Cortex of kidney (tissue), 1 donor: ENCODE measurements around the gene RAD54L.
"Not testable (repeated sequence)": the region's sequence is repeated elsewhere in the genome, so short reads cannot be mapped to it uniquely, and the experiment has no call there.

Experiments
- DNase-seq: peaks from one replicate; lab custom pipeline; 2025; lab: John Stamatoyannopoulos, UW

Gene RAD54L

DNA sequence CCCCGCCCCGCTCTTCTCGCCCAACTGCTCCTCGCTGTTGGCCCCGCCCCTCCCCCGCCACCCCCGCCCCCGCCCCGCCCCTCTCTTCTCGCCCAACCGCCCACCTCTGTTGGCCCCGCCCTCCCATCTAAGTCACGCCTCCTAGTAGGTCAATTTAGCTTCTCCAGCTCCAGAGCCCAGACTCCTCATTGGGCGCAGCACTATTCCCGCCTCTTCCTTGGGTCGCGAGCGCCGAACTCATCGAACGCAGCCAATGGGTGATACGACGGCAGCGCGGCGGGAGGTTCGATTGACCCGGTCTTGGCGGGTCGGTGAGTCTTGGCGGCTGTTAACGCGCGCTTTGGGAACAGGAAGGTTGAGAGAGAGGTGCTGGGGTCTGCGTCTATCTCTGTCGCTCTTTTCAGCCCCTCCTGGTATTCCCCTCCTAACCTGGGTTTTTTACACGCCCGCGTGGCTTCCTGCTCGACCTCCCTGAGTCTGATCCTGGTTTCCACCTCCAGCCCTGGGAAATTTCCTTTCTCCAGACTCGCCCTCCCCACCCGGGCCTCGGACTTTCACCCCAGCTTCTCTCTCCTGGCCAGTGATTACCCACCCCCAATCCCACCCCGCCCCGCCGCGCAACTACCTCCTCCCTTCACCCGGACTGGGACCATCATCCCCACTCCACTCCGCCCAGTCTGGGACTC is at the start of gene RAD54L:
TSS of gene RAD54L (plus strand) at position 328 of the 686 bp plus-strand sequence. CDS start 643 bp downstream, outside the sequence.
- DNase-seq, result no peak

DNA sequence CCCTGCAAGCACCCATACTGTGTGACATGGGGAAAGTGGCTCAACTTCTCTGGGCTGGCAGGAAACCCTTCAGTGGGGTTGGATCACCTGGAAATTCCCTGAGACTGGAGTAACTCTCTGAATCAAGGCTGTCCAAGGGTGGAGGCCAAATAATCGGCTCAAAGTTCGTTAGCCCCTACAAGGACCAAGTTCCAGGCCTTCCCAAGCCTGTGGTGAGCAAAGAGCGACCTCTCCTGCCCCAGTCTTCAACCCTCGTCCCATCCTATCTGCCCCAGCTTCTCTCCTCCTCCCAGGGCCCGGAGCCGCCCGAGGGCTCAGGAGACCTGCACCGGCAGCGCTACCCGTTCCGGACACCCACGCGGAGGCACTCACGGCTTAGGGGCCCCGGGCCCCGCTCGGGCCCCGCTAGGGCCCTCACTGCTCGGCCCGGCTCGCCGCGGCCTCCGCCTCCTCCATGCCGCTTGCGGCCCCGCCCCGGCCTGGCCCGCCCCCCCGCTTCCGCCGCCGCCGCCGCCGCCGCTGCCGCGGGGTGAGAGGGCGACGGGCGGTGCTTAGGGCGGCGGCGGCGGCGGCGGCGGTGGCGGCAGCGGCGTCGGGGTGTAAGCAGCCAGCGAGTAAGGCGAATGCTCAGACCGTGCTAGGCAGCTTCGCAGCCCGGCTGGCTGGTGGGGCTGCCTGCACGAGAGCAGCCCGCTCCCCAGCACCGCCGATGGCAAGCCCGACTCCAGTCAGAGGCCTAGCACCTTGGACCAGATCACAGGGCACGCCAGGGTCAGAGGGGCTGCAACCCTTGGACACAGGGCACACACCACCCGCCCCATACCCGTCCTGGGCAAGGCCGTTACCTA is 49.4 kb upstream of the RAD54L start, which contains the start of gene POMGNT1:
TSS of gene POMGNT1 (minus strand) at position 471 of the 848 bp plus-strand sequence. CDS start 613 bp downstream, outside the sequence.
- DNase-seq, result no peak

DNA sequence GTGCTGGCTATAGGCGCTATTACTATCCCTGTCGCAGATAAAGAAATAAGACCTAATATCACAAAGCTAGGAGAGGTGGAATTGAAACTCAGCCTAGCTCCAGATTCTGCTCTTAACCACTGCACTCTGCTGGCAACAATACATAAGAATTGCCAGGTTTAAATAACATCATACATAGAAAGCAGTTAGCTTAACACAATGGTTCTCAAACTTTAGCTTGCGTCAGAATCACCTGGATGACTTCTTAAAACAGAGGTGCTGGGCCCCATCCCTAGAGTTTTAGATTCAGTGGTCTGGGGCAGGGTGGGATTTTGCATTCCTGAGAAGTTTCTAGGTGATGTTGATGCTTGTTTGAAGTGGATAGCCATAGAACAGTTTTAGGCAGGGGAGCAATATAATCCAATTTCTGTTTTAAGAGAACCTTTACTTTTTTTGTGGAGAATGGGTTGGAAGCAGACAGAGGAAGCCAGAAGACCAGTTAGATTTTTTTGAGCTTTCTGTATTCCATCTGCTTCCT is 48.3 kb upstream of the RAD54L start:
- DNase-seq, result no peak

DNA sequence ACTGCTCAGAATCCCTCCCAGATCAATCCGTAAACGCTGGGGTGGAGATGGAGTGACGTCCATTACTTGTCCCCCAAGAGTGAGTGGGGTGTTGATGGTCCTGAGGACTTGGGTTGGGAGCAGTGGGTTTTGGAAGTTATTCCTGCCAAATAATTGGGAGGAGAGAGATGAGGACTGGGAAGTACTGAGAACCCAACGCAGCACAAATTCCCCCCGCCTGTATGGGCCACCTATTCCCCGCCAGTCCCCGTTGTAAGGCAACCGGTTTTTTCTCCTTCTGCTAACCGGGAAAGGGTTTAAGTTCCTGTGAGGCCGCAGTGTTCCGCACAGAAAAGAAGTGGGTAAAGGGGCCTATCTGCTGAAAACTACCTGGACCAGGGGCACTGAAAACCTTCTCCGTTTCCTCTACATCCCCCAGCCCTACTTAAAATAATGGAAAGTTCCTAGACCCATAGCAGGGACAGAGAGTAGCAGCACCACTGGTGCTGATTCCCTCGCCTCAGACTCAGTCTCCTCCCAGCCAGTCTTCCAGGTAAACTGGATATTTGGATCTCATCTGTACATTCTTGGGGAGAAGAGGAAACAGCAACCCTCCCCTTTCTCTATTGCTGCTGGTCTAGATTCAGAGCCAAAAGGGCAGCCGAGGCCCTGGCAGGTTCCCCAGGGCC is 43.7 kb upstream of the RAD54L start:
- no peak for DNase-seq

DNA sequence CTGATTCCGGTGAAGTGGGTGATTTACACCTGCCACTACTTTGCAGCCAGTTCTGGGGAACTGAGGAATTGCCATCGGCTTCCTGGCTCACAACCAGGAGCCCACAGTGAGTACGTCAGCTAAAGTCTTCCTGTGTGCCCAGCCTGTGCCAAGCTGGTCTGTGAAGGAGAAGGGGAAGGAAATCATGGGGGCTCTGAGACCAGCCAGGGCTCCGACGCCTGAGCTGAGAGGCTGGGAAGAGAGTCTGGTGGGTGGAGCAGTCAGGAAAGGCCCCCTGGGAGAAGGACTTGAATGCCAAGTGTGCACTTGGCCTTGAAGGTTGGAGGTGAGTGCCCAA is 43.2 kb upstream of the RAD54L start:
- no peak for DNase-seq

DNA sequence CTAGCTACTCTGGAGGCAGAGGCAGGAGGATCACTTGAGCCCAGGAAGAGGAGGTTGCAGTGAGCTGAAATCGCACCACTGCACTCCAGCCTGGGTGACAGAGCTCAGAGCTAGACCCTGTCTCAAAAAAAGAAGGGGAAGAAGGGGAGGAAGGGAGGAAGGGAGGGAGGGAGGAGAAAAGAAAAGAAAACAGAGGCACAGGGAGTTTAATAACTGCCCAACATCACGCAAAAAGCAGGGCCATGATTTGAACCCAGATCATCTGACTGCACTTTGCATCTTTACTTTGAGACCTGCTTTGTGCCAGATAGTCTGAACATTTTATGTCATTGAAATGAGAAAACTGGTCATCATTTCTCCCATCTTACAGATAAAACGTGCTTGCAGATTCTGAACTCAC is 42.4 kb upstream of the RAD54L start:
- DNase-seq, result no peak

DNA sequence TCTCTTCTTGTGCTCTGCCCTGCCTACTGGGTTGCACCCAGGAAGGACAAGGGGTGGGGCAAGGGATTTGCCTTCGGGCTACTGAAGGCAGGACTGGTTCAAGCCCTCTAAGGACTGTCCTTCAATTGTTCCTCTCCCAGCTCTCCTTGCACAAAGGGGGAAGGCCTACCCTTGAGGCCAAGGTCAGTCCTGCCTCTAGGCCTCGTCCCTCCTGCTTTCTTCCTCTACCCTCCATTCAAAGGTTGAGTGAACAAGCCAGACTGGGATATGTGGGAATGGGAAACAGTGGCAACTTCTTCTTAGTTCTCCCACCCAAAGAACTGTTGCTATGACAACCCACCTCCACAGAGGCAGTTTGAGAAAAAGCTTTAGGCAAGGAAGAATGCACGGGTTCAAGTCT is 41.8 kb upstream of the RAD54L start:
- DNase-seq, result no peak

DNA sequence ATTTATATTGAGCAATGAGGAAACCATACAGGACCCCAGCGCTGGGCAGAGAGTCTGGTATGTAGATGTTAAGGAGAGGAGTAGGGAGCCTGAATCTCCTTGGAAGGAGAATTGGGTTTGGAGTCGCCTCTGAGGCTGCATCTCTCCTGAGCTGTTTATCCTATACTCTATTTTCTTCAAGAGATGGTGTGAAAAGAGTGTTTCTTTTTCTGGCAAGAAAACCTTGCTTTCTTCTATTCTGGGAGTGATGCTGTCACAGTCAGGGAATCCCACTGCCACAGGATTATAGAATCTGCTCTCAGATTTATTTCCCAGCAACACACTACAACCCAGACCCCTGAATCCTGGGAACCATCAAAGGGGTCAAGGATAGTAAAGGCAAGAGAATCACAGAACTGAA is 41.2 kb upstream of the RAD54L start:
- no peak for DNase-seq

DNA sequence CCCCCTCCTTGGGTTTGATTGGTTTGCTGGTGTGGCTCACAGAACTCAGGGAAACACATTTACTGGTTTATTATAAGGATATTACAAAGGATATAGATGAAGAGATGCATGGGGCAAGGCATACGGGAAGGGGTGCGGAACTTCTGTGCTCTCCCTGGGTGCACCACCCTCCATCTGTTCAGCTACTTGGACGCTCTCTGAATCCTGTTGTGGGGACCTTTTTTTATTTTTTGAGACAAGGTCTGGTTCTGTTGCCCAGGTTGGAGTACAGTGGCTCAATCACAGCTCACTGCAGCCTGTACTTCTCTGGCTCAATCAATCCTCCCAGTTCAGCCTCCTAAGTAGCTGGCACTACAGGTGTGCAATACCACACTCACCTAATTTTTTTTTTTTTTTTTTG is 37.0 kb upstream of the RAD54L start:
- no peak for DNase-seq

DNA sequence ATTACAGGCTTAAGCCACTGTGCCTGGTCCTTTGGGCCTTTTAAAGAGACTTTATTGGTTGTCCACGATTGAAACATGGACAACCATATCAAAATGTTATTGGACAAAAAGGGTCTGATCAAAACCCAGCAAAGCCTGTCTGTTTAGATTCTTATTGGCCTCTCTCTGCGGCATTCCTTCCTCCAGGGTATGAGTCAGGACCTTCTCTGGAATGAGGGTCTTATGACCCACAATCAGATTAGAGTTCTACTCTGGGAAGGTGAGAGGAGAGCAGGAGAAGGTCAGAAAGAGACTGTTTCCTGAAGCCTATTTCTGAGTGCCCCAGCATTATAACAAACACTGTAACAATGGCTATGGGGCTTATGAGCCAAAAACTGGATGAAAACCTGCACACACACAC is 36.5 kb upstream of the RAD54L start:
- DNase-seq, result no peak

DNA sequence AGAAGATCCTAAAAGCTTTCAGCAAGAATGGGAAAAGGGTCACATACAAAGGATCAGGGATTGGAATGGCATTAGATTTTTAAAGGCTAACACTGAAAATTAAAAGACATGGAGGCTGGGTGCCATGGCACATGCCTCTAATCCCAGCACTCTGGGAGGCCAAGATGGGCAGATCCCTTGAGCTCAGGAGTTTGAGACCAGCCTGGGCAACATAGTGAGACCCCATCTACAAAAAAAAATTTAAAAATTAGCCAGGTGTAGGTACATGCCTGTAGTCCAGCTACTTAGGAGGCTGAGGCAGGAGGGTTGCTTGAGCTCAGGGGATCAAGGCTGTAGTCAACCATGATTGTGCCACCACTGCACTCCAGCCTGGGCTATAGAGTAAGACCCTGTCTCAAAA is 32.1 kb upstream of the RAD54L start:
- no peak for DNase-seq

DNA sequence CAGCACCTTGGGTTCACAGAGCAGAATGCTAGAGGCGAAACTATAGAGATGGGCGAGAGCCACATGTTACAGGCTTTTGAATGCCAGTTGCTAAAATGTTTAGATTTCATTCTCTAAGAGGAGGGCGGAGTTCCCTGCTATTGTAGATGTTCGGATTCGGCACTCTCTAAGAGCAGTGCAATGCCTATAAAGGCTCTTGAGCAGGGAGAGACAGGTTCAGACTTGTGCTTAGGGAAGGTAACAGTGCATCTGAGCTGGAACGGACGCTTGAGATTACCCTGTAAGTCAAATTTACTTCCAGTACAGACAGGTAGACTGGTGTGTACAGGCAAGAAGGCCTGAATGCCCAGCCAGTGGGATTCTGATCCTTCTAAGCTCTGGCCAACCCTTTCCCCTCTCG is 29.1 kb upstream of the RAD54L start:
- no peak for DNase-seq

DNA sequence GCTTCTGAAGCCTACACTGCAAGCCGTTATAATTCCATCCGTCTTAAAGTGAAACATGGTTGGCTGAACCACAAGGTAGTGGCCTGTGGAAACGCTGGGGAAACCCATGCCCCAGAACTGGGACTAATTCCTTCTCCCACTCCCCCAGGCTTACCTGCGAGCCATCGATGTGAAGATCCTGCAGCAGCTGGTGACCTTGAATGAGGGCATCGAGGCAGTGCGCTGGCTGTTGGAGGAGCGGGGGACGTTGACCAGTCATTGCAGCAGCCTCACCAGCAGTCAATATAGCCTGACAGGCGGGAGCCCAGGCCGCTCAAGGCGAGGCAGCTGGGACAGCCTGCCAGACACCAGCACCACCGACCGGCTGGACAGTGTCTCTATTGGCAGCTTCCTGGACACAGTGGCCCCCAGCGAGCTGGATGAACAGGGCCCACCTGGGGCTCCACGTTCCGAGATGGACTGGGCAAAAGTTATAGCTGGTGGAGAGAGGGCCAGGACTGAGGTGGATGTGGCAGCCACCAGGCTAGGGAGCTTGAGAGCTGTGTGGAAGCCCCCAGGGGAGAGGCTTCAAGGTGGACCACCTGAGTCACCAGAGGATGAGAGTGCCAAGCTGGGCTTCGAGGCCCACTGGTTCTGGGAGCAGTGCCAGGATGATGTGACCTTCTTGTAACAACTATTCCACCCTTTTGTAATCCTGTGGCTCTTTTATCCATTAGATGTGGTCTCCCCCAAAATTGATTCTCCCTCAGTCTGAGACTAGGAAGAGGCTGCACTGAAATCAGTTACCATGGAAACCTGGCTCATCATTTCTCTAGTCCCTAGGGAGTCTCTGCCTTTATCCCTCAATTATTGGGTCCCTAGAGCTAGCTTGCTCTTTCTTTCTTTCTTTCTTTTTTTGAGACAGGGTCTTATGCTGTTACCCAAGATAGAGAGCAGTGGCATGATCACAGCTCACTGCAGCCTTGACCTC is 27.7 kb upstream of the RAD54L start:
- DNase-seq, result no peak

DNA sequence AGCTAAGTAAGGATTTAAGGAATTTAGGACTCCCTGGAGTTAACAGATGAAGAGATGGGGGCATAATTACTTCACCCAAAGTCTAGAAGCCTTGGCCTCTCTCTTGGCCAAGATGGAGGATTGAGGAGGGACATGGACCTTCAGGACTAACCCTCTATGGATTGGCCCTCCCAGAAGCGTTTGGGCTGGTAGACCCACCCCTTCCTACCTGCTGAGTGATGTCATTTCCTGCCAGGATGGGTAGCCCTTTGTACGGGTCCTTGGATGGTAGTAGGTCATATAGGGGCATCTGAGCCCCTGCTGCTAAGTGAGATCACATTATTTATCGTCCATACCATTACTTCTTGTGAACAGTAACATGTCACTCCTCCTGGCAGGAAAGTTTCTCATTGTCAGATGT is 26.8 kb upstream of the RAD54L start:
- no peak for DNase-seq

DNA sequence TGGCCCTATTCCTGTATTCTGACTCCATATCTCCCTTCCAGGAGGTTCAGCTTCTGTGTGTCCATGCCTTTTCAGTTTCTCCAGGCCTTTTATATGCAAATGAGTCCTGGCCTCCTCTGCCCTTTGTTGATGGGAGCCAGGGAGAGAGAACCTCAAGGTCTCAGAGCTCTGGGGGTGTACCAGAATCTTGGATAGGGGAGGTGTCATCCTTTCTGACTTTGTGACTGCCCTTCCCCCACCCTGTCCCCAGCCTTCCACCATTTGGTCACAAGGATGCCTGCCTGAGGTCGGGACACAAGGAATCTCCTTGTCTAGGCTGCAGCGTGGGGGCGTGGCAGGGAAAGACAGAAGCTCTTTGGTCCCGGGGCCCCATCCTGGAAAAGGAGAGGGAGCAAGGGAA is 25.8 kb upstream of the RAD54L start:
- DNase-seq, result no peak

DNA sequence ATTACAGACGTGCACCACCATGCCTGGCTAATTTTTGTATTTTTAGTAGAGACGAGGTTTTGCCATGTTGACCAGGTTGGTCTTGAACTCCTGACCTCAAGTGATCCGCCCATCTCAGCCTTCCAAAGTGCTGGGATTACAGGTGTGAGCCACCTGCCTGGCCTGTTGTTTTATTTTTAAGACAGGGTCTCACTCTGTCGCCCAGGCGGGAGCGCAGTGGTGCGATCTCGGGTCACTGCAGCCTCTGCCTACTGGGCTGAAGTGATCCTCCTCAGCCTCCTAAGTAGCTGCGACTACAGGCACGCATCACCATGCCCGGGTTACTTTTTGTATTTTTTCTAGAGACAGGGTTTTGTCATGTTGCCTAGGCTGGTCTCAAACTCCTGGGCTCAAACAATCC is 24.5 kb upstream of the RAD54L start:
- not testable (repeated sequence) for DNase-seq

DNA sequence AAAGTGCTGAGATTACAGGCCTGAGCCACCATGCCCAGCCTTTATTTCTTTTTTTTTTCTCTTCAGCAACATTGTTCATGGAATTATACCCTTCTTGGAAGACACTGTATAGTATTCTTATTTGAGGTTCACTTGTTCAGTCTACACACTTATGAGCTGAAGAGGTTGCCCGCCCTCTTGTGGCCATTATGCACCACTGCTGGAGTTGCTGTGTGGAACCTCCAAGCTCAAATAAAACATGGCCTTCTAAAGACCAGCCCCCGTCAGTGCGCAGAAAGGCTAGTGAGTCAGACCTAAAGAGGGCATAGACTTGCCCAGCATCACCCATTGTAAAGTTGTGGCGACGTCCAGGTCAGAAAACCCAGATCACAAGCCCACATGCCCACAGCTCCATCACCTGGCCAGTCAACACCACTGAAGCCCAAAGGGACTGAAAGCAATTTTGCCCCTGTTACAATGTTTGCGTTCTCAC is 24.1 kb upstream of the RAD54L start:
- no peak for DNase-seq

DNA sequence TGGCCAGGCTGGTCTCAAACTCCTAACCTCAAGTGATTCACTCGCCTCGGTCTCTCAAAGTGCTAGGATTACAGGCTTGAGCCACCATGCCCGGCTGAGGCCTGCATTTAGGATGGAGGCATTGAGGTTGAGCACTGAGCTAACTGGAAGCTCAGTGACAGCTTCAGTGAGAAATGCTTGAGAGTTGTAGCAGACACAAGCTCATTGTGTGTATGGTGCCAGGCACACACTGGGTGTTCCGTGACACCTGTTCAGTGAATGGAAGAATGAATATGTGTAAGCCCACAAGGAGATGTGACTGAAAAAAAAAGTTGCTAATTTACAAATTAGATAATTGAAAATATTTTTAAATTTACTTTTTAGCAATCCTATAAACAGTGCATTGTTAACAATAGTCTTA is 22.6 kb upstream of the RAD54L start:
- no peak for DNase-seq

DNA sequence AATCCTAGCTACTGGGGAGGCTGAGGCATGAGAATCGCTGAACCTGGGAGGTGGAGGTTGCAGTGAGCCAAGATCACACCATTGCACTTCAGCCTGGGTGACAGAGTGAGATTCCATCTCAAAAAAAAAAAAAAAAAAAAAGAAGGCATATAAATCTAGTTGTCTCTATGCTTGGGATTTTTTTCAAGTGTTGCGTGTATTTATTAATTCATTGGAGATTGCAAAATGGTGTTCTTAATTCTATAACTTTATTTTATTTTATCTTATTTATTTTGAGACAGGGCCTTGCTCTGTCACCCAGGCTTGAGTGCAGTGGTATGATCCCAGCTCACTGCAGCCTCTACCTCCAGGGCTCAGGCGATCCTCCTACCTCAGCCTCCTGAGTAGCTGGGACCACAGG is 16.3 kb upstream of the RAD54L start:
- not testable (repeated sequence) for DNase-seq

DNA sequence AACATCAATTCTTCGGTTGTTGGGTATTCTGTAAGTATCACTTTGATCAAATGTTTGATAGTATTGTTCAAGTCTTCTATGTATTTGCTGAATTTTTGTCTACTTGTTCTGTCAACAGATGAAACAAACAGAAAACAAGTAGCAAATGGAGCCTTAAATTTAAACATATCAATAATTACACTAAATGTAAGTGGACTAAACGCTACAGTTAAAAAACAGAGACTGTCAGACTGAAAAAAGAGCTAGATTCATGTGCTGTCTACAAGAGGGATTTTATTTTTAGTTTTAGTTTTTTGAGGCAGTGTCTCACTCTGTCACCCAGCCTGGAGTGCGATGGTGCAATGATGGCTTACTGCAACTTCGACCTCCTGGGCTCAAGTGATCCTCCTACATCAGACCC is 10.7 kb upstream of the RAD54L start:
- DNase-seq, result no peak

DNA sequence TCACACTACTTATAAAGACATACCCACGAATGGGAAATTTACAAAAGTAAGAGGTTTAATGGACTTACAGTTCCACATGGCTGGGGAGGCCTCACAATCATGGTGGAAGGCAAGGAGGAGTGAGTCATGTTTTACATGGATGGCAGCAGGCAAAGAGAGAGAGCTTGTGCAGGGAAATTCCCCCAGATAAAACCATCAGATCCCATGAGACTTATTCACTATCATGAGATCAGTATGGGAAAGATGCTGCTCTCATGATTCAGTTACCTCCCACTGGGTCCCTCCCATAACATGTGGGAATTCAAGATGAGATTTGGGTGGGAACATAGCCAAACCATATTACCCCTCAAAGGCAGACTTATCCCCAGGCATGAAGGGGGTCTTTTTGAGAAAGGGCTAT is 8.7 kb upstream of the RAD54L start:
- DNase-seq, result not testable (repeated sequence)
